Measurements from ENCODE around the gene MRPL33.

Gene MRPL33

DNA sequence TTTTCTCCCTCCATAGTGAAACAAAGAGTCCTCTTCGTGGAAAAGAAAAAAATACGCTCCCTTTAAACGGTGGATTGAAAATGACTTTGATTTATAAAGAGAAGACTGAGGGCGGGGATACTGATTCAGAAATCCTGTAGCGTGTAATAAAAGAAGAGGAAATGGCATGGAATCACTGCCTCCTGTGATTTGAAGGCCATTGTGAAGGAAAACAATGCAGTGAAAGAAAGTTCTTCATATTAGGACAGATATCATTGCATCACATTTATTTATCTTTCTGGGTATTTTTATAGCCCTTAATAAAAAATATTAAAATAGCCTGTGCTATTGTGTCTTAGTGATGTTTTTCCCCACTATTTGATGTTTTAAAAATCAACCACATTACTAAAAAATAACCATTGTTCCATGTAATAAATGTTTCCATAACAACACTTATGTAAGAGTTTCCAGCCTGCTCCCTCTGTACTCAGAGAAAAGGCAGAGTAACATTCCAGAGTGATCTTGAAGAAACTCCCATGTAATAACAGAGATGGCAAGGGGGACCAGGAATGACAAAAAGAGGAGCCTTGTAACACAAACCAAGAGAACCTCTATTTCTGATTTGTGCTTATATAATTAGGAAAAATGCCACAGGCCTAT, 8.0 kb downstream of the MRPL33 start:
- DNase-seq: no peak

DNA sequence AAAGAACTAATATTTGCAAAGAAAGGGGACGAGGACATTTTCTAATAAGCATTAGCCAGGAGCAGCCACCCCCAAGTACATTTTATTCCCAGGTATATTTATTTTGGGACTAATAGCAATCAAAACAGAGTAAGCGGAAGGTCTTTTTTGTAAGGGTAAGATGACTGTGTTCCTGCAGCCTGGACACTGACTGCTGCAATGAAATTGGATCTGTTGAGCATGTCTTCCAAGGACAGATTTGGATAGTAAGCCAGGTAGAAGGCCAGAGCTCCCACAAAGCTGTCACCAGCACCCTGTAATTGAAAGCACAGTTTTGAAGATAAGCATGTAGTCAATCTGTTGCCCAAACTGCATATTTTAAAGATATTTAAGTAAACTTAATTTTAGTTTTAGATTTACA, 10.0 kb downstream of the MRPL33 start:
- DNase-seq: no peak

DNA sequence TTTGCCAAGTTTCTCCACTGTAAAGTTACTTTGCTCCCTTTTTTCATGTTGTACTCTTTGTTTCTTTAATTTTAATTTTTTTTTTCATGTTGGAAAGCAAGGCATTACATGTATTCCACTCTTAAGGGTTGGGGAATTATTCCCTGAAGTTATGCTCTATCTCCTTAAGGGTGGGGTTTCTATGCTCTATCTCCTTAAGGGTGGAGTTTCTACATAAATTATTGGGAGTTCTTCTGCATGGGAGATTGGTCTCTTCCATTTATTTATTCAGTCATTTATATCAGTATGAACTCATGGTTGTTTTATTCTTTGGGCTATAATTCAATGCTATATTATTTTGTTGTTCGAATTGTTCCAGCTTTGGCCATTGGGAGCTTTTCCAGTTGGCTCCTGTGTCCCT, 11.2 kb downstream of the MRPL33 start:
- no peak for DNase-seq

DNA sequence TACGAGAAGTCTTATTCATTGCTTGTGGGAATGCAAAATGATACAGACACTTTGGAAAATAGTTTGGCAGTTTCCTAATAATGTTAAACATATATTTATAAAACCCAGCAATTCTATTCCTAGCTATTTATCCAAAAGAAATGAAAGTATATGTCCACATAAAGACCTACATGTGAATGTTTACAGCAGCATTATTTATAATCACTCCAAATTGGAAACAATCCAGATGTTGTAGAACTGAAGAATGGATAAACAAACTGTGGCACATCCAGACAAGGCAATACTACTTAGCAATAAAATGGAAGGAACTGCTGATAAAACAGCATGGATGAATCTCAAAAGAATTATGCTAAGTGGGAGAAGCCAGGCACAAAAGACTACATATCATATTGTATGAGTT, 19.3 kb downstream of the MRPL33 start:
- no peak for DNase-seq

DNA sequence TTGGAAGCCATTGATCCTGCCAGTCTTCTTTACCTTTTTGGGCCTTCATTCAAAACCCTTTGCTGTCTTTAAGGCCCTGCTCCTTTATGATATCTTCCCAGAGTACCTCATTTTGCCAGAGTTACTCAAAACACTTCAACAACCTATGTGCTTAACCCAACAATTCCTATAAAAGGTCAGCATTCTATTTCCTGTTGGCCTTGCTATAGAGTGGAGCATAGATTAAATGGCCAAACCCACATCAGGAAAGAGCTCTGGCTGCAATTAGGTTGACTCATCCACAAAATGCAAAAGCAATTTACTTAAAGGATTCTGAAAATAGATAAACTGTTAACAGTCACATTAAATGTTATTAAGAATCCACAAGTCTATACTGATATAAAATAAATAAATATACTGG, 21.2 kb downstream of the MRPL33 start:
- no peak for DNase-seq

DNA sequence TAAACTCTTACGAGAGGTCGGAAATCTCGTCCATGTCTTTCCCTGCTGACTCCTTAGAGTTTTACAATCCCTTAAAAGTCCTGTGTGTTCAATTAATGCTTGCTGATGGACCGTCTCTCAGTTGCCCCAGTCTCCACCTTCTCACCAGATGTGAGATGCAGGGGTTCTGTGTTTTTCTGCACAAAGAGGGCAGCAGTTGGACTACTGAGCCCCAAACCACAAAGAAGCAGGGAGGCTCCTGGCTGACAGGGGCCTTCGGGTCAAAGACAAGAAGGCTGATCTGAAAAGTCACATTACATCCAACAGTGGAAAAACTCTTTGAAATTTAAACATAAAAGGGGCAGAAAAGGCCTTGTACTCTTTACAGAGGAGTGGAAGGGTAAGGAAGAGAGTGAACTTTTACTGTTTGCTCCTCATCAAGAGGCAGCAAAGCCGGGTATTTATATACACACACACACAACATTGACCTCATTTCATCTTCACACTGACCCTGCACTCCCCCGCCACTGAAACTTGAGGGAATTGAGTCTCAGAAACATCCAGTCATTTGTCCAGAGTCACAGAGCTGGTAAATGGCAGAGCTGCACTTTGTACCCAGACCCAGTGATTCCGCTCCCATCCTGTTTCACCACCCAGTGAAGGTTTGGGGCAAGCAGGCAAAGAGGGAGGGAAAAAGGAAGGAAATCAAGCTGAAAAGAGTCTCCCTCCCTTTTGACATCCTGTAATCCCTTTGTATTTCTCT, 23.7 kb downstream of the MRPL33 start:
- DNase-seq: no peak

DNA sequence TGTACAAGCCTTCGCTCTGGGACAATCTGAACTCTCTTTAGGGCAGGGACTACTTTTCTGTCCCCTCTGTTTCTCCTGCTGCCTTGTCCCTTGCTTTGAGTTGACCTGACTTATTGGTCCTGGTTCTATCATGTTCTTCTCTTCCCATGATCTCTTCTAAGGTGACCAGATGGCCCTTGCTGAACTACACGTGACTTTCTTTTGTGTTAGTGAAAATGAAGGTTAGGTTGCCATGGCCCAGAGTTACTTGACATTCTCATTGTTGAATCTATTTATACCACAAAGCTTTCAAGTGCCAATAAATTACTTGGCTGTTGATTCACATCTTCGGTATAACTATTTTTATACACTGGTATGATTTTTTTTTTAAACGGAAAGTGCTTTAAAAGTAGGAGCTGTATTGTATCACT, 24.4 kb downstream of the MRPL33 start:
- no peak for DNase-seq

DNA sequence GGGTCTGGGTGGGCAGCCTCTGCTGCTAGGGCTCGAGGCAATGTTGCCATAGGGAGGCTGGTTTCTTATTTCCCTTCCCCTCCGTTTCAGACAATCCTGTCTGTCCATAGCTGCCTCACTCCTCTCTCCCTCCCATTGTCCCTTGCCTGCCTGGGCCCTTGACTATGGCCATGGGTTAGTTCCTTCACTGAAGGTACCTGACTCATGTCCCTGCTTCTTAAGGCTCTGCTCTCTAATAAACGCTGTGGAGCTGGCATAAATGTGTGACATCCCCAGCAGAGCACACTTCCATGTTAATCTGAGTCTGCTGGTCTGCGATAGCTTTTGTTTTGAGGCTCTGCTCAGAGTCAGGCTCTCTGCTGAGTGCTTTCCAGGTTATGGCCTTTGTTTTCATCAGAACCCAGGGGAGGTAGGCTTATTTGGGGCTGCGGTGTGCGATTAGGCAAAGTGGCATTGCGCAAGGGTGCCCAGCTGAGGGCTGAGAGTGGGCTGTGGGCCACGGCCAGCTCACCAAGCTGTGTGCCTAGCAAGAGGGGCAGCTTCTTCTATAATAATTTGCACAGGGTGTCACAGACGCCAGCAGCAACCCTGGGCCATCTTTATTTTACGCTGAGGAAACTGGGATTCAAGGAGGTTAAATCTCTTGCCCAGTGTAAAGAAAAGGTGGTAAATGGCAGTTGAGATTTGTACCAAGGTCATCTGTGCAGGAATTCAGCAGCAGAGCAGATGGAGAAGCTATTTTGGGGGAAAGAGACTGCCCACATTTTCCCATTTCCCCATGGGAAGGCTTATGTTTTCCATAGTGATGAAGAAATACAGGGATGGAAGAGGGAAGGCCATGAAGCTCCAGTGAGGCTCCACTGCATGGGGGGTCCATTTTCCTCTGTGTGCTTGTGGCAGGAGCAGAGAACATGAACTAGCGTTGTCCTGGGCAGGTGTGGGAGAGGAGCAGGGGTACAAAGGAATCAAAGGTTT, 25.6 kb downstream of the MRPL33 start:
- no peak for DNase-seq

DNA sequence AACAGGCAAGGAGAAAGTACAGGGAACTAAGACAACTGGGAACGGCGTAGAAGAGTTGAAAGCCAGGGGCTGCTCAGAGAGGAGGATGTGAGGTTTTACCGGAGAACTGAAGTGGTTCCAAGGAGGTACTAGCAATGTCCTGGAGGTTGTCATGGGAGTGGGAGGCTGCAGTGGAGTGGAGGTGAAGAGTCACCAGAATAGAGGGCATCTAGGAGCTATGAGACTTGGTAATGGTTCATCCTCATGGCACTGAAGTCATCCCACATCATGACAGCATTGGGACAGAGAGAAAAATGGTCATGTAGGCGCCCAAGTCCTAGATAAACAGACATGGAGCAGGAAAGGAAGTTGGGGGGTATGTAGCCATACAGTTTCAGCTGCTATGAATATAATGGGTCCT, 26.3 kb downstream of the MRPL33 start:
- no peak for DNase-seq

DNA sequence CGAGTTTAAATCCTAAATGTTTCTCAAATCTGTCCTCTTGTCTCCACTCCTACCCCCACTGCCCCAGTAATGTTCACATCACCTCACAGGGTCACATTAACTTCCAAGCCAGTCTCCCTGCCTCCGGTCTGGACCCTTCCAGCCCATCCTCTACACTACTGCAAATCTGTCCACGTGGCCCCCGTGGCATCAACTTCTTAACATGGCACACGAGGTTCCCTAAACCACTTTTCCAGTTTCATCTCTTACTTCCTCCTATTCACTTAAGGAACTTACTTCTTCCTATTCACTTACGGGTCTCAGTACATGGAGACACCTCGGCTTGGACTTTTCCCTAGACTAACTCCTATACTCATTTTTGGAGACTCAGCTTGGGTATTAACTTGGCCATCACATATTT, 27.0 kb downstream of the MRPL33 start:
- DNase-seq: no peak

DNA sequence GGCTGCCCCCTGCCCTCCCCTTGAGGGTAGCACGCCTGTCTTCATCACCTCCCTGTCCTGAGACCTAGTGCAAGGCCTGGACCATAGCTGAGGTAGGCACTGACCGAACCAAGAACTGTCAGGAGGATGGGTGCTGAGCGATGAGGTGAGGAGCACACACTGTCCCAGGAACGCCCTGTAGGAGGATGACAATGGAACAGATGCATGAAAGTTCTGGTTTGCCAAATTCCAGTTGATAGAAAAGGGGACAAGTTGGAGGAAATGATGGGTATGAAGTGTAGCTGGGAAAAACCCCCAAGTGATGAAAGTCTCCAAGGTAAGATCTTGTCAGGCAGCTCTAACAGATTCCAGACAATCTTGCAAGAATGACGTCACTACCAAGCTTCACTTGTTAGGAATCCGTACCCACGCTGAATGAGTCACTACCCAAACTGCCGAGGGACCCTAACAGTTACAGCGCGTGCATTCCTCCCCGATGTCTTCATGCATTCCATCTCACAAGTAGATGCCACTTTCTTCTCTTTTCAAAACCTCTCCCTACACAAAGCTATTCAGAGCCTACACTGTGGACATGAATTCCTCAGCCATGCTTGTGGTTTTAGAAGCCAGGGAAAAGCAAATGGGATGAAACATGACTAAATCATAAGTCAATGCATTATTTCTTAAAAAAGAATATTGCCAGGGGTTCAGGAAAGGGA, 27.6 kb downstream of the MRPL33 start:
- DNase-seq: no peak

DNA sequence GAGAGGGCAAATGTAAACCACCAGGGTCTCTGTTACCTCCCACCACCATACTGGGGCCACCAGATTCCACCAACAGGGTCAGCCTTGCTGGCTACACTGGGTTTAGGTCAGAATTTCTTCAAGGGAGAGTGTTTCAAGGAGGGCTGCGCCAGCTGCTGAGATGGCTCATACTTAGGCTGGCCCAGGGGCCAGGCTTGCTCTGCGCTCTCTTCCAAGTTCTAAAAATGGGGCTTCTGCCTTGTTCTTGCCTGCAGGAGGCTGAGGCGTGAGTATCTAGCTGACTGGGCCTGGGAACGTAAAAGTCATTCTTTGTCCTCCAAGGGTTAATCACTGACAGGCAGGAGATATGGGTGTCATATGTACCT, 28.1 kb downstream of the MRPL33 start:
- no peak for DNase-seq

DNA sequence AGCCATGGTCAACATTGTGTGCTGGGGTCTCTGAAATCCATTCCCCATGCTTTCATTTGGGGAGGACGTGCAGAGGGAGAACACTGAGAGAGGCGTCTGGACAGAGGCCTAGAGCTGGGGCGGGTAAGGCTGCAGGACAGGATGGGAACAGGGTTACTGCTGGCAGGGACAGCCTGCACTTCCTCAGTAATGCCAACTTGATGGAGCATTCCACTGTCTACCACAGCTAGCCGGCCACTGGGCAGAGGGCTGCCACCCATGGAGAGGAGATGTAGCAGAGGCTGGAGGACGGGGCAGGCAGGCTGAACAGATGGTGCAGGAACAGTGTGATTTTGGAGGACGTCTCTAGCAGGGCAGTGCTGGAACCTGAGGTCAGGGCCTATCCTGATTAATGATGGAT, 29.3 kb downstream of the MRPL33 start:
- no peak for DNase-seq

DNA sequence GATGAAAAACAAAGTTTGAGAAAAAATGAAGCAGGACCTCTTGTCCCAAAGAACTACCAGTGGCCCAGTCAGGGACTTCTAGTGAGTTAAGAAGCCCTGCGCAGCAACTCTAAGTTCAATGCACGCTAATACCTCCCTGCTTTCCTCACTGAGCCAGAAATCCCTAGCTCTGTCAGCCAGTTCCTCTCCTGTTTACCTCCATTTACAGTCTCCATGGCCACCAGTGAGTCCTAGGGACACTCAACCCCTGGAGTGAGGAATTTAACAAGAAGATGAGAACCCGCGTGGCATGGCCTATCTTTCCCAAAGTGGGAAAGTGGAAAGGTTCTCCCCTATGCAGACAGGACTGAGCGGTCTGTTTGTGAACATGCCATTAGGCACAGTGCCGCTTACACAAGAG, 31.0 kb downstream of the MRPL33 start:
- DNase-seq: no peak

DNA sequence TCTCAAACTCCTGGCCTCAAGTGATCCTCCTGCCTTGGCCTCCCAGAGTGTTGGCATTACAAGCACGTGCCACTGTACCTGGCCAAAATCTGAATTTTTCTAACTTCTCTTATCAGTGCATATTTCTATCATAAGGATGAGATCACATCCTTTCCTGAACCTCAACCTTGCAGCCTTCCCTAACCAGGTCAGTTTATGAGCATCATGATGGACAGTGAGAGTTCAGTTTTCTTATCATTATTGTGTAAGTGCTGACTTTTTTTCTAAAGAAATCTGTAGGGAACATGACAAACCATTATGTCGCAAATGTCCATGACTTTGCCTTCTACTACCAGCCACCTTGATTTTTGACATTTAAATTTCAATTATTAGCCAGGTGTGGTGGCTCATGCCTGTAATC, 31.5 kb downstream of the MRPL33 start:
- no peak for DNase-seq

DNA sequence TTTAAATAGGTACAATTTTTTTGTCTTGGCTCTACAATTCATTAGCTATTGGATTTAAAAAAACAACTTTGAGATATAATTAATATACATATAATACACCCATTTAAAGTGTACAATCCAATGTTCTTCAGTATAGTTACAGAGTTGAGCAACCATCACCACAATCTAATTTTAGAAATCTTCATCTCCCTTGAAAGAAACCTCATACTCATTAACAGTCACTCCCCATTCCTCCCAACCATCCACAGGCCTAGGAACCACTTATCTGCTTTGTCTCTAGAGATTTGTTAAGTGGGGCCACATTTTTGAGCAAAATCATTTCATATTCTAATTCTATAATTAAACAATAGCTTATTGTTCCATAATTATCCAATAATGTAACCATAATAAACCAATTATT, 32.6 kb downstream of the MRPL33 start:
- DNase-seq: no peak

DNA sequence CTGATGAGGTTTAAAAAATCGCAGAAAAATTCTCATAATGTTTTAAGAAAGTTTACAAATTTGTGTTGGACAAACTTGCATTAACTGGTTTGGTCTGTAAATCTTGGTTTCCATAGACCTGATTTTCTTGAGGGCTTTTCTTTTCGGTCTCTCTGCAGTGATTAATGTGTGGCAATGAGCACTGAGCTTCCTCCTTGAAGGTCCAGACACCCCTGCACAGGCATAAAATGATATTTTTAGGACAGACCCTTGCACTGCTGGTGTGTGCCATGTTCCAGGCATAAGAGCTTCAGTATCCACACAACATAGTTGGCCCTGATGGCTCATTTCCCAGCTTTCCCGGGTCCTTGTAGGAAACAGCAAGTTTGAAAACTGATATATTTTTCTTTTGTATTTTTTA, 33.7 kb downstream of the MRPL33 start:
- no peak for DNase-seq

DNA sequence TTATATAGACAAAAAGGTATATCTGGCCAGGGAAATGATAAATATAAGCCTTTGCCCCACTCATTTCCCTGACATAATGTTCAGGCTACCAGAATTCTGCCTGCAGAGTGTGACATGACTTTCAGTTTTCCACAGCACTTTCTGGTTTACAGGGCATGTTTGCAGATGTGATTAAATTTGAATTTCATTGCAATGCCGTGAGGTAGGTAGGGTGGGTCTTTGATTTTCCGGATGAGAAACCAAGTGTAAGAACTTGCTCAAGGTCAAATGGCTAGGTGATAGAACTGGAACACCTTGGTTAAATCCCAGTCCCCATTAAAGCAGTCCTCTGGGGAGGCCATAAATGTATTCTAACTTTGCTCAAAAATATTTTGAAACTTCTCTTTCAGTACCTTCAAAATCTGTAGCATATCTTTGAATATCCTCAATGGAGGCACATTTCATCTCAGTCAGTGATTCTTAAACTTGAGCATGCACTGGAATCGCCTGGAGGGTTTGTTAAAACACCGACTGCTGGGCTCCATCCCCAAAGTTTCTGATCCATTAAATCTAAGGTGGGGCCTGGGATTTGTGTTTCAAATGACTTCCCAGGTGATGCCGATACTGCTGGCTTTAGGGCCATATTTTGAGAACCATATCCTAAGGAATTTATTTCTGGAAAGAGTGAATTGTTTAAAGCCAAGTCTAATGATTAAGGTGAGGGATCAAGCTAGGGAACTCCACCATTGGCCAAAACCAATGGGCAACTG, 35.0 kb downstream of the MRPL33 start:
- no peak for DNase-seq

DNA sequence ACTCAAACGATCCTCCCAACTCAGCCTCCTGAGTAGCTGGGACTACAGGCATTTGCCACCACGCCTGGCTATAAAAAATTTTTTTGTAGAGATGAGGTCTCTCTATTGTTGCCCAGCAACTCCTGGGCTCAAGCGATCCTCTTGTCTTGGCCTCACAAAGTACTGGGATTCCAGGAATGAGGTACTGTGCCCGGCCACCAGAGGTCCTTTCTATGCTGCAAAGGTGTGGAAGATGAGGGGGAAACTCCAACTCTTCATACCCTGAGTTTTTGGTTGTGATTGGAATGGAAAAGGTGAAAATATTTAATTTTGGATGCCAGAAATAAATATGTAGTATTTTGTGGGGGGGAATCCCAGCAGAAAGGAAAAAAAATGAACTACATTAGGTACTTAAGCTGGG, 36.0 kb downstream of the MRPL33 start:
- DNase-seq: peak; percentile 0

DNA sequence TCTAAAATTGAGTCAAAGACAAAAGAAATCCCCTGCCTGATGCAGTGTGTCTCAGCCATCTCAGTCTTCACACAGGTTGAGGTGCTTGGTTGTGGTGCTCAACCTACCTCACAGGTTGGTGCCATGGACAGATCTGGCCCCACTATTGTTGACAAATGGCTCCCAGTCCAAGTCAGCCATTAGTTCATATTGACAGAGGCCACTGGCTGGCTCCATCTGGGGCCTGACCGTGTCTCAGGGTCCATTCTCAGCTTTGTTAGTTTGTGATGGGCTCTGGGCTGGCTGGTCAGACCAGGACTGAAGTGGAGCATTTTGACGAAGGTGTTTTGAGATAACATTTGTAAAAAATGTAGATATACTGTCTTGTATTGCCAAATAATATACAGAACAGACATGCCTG, 36.9 kb downstream of the MRPL33 start:
- DNase-seq: no peak

DNA sequence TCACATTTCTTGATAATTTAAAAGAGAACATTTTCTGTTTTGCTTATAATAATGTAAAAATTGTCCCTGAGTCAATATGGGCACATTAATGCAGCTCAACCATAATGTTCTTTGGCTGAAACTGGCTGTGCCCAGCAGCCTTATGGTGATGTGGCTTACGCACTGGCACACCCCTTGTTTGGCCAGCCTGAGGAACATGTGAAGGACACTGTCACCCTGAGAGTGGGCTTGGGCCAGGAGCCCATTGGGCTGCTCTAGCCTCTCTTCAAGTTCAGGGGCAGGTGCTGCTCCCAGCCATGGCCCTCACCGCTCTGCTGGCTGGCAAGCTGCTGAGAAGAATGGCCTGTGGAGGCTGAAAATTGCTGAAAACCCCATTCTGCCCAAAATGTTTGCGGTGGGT, 37.5 kb downstream of the MRPL33 start:
- DNase-seq: no peak

DNA sequence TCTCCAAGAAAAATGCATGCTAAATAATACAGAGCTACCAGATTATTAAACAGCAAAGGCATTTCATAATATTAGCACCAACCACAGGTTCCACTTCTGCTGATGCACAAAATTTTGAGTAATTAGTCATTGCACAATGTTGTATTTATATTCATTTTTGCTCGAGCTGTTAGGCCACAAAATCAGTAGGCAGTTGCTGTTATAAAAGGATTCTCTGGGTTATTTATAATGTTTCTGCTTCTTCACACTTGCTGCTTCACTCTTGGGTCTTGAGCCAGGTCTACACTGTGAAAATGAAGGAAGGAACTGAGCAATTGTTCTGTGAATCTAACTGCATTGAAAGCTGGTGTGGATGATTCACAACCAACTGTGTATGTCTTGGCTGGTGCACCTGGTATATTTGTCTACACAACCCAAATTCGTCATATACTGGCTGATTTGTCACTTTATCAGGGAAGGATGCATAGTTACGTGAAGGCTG, 38.3 kb downstream of the MRPL33 start:
- no peak for DNase-seq
